ENCODE results near the gene ZNF311. TPM values are rescaled to one million over a fixed set of nuclear protein-coding genes. Genes with fewer than 3 reads are reported as not detected.
A peak's percentile ranks its signal among the peaks of the same experiment; 100 is the strongest.

Gene ZNF311
- total and polyA plus RNA-seq, 9 of the 15 experiments (the other 6 are each of a cell fraction or from before 2014, with no cell fraction given): 5.1 to 10.0 (median 7.5) TPM

DNA sequence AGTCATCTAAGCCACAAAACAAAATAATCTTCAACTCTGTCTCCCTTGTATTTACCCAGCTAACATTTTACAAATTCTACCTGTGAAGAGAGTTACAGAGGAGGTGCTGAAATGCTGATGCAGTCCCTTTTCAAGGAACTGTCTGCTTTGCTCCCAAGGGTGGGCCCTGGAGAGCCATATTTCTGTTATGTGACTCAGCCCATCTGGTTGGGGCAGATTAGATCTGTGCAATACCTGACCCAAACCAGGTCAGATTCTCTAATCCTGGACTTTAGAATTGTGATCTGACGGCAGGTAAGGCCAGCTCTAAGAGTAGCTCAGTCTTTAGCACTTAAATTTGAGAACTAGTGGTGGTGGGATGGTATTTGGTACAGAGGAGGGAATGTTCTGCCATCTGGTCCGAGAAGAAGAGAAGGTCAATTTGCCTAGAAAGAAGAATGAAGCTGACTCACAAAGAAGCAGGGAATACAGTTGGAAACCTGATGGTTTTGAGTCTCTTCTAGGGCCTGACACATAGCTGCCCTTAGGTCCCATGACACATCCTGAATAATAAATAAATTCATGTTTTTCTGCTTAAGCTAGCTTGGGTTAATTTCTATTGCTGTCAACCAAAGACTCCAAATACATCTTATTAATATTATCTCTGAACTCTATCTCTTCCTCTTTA lies 8.1 kb downstream of the ZNF311 start (continued):
- TF ChIP-seq, protein P1, sequence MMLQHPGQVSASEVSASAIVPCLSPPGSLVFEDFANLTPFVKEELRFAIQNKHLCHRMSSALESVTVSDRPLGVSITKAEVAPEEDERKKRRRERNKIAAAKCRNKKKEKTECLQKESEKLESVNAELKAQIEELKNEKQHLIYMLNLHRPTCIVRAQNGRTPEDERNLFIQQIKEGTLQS (IDR thresholded peaks at IDR 0.05): peak; percentile 77
- TF ChIP-seq, protein P1 (CRISPR knock-in tag; conservative IDR thresholded peaks at IDR 0.05): no peak
- TF ChIP-seq, protein P2, sequence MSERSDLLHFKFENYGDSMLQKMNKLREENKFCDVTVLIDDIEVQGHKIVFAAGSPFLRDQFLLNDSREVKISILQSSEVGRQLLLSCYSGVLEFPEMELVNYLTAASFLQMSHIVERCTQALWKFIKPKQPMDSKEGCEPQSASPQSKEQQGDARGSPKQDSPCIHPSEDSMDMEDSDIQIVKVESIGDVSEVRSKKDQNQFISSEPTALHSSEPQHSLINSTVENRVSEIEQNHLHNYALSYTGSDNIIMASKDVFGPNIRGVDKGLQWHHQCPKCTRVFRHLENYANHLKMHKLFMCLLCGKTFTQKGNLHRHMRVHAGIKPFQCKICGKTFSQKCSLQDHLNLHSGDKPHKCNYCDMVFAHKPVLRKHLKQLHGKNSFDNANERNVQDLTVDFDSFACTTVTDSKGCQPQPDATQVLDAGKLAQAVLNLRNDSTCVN (CRISPR knock-in tag; IDR thresholded peaks at IDR 0.05): no peak
- TF ChIP-seq MAFG (tag; conservative IDR thresholded peaks at IDR 0.05) (peak; percentile 66), EP300 (IDR thresholded peaks at IDR 0.05; ENCODE audit: low read length) (peak; percentile 85; the same call in 1 of the 2 replicates), SMARCA4 (IDR thresholded peaks at IDR 0.05) (peak; percentile 94), HSF4 (CRISPR knock-in tag; IDR thresholded peaks at IDR 0.05; ENCODE audit: borderline replicate concordance) (no peak), PRPF4 (IDR thresholded peaks at IDR 0.05; ENCODE audit: insufficient read depth, low read depth, low read length, poor library complexity, severe bottlenecking) (no peak), CBFA2T3 (IDR thresholded peaks at IDR 0.05) (peak; percentile 86)
- TF ChIP-seq, protein P3, sequence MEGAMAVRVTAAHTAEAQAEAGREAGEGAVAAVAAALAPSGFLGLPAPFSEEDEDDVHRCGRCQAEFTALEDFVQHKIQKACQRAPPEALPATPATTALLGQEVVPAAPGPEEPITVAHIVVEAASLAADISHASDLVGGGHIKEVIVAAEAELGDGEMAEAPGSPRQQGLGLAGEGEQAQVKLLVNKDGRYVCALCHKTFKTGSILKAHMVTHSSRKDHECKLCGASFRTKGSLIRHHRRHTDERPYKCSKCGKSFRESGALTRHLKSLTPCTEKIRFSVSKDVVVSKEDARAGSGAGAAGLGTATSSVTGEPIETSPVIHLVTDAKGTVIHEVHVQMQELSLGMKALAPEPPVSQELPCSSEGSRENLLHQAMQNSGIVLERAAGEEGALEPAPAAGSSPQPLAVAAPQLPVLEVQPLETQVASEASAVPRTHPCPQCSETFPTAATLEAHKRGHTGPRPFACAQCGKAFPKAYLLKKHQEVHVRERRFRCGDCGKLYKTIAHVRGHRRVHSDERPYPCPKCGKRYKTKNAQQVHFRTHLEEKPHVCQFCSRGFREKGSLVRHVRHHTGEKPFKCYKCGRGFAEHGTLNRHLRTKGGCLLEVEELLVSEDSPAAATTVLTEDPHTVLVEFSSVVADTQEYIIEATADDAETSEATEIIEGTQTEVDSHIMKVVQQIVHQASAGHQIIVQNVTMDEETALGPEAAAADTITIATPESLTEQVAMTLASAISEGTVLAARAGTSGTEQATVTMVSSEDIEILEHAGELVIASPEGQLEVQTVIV (CRISPR knock-in tag; IDR thresholded peaks at IDR 0.05; ENCODE audit: borderline replicate concordance): no peak
